Neural cell (in vitro differentiated cells): ENCODE data around the gene MIB1.

Experiments
- EP300 ChIP-seq: fragments of 450-650 bp; conservative IDR thresholded peaks from 2 replicates; pipeline ENCODE4 v1.6.1; 2014; ENCODE audit warnings: antibody characterized with exemption, mild to moderate bottlenecking, moderate library complexity; ENCODE audit not compliant: poor library complexity, severe bottlenecking
- EZH2 ChIP-seq: fragments of 200-600, 300-800 bp; shearing (Covaris generic), sonication (generic); IDR thresholded peaks from 2 replicates; pipeline ENCODE4 v1.6.1; 2014; ENCODE audit warnings: antibody characterized with exemption, low read length, borderline replicate concordance, mild to moderate bottlenecking; ENCODE audit not compliant: insufficient read depth, poor library complexity, severe bottlenecking
- POLR2AphosphoS5 ChIP-seq: IDR thresholded peaks from 2 replicates; pipeline ENCODE4 v1.6.1; 2012
- RAD21 ChIP-seq: fragments of 450-650 bp; conservative IDR thresholded peaks from 2 replicates; pipeline ENCODE4 v1.6.1; 2014; ENCODE audit warnings: antibody characterized with exemption, mild to moderate bottlenecking, moderate library complexity
- SMC3 ChIP-seq: fragments of 450-650 bp; conservative IDR thresholded peaks from 2 replicates; pipeline ENCODE4 v1.6.1; 2014; ENCODE audit warnings: antibody characterized with exemption, mild to moderate bottlenecking, moderate library complexity; ENCODE audit not compliant: poor library complexity
- TAF1 ChIP-seq: IDR thresholded peaks from 2 replicates; pipeline ENCODE4 v1.6.1; 2012; ENCODE audit warnings: low read depth
- TF ChIP-seq, protein P1 (sequence below): fragments of 450-650 bp; IDR thresholded peaks from 2 replicates; pipeline ENCODE4 v1.5.1; 2014; ENCODE audit warnings: antibody characterized with exemption, mild to moderate bottlenecking, moderate library complexity; ENCODE audit not compliant: poor library complexity, severe bottlenecking
- TF ChIP-seq, protein P2 (sequence below): IDR thresholded peaks from 2 replicates; pipeline ENCODE4 v1.6.1; 2012; ENCODE audit warnings: borderline replicate concordance

GRCh38 chr18:21745231-21745630 is 4.6 kb downstream of the MIB1 start:
- no peak for TF ChIP-seq EZH2
- TF ChIP-seq, protein P1, sequence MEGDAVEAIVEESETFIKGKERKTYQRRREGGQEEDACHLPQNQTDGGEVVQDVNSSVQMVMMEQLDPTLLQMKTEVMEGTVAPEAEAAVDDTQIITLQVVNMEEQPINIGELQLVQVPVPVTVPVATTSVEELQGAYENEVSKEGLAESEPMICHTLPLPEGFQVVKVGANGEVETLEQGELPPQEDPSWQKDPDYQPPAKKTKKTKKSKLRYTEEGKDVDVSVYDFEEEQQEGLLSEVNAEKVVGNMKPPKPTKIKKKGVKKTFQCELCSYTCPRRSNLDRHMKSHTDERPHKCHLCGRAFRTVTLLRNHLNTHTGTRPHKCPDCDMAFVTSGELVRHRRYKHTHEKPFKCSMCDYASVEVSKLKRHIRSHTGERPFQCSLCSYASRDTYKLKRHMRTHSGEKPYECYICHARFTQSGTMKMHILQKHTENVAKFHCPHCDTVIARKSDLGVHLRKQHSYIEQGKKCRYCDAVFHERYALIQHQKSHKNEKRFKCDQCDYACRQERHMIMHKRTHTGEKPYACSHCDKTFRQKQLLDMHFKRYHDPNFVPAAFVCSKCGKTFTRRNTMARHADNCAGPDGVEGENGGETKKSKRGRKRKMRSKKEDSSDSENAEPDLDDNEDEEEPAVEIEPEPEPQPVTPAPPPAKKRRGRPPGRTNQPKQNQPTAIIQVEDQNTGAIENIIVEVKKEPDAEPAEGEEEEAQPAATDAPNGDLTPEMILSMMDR, result no peak
- TF ChIP-seq POLR2AphosphoS5, result no peak
- no peak for TF ChIP-seq EP300
- TF ChIP-seq TAF1, result no peak
- TF ChIP-seq SMC3, result no peak
- TF ChIP-seq RAD21, result no peak
- TF ChIP-seq, protein P2, sequence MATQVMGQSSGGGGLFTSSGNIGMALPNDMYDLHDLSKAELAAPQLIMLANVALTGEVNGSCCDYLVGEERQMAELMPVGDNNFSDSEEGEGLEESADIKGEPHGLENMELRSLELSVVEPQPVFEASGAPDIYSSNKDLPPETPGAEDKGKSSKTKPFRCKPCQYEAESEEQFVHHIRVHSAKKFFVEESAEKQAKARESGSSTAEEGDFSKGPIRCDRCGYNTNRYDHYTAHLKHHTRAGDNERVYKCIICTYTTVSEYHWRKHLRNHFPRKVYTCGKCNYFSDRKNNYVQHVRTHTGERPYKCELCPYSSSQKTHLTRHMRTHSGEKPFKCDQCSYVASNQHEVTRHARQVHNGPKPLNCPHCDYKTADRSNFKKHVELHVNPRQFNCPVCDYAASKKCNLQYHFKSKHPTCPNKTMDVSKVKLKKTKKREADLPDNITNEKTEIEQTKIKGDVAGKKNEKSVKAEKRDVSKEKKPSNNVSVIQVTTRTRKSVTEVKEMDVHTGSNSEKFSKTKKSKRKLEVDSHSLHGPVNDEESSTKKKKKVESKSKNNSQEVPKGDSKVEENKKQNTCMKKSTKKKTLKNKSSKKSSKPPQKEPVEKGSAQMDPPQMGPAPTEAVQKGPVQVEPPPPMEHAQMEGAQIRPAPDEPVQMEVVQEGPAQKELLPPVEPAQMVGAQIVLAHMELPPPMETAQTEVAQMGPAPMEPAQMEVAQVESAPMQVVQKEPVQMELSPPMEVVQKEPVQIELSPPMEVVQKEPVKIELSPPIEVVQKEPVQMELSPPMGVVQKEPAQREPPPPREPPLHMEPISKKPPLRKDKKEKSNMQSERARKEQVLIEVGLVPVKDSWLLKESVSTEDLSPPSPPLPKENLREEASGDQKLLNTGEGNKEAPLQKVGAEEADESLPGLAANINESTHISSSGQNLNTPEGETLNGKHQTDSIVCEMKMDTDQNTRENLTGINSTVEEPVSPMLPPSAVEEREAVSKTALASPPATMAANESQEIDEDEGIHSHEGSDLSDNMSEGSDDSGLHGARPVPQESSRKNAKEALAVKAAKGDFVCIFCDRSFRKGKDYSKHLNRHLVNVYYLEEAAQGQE, result no peak
